ENCODE data around the gene CHRD.
A peak's percentile ranks its signal among the peaks of the same experiment; 100 is the strongest.

DNA sequence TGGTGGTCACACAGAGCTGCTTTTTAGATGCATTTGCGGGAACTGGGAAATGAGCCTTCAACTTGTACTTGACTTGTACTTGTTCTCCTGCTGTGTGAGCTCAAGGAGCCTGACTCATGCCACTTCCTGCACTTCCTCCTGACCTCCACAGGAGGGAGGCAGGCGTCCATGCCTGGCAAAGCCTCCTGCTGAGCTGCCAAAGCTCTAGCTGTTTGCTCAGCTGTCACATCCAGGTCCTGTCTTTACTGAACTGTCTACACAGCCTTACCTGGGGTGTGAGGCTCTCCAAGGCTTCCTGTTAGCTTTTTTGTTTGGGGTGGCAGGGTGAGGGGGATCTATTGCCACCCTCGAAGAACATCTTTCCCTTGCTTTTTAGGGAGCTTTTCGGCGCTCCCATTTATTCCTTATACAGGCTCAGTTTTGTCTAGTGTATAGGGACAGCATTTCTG is 8.3 kb upstream of the CHRD start:
- no peak for TF ChIP-seq POLR2A (IDR thresholded peaks at IDR 0.05; ENCODE audit: low read depth)
- TF ChIP-seq, protein P1, sequence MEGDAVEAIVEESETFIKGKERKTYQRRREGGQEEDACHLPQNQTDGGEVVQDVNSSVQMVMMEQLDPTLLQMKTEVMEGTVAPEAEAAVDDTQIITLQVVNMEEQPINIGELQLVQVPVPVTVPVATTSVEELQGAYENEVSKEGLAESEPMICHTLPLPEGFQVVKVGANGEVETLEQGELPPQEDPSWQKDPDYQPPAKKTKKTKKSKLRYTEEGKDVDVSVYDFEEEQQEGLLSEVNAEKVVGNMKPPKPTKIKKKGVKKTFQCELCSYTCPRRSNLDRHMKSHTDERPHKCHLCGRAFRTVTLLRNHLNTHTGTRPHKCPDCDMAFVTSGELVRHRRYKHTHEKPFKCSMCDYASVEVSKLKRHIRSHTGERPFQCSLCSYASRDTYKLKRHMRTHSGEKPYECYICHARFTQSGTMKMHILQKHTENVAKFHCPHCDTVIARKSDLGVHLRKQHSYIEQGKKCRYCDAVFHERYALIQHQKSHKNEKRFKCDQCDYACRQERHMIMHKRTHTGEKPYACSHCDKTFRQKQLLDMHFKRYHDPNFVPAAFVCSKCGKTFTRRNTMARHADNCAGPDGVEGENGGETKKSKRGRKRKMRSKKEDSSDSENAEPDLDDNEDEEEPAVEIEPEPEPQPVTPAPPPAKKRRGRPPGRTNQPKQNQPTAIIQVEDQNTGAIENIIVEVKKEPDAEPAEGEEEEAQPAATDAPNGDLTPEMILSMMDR (IDR thresholded peaks at IDR 0.05), result peak; percentile 90 to 95 (median 93)

Data from esophagus muscularis mucosa (tissue), 3 donors.